HG02642 (cell line): Measurements from ENCODE around the gene UBAC2.
"Not testable (repeated sequence)": the region's sequence is repeated elsewhere in the genome, so short reads cannot be mapped to it uniquely, and the experiment has no call there.

Source experiments
- ATAC-seq: cut with Tn5 transposase; IDR thresholded peaks from one replicate; pipeline ENCODE4 v1.9.1; 2021; ENCODE audit warnings: mild to moderate bottlenecking; ENCODE audit not compliant: unreplicated experiment, poor library complexity

Gene UBAC2

GRCh38 chr13:99383946-99384345 lies 183.3 kb downstream of the UBAC2 start:
- ATAC-seq = no peak

GRCh38 chr13:99384468-99384867 lies 183.8 kb downstream of the UBAC2 start:
- no peak for ATAC-seq

- ATAC-seq = no peak
Observed at GRCh38 chr13:99385161-99385560, 184.5 kb downstream of the UBAC2 start.

GRCh38 chr13:99385940-99386339 lies 185.3 kb downstream of the UBAC2 start:
- no peak for ATAC-seq

- ATAC-seq = no peak
Observed at GRCh38 chr13:99386495-99386894, 185.8 kb downstream of the UBAC2 start.

GRCh38 chr13:99386911-99387788 lies 186.5 kb downstream of the UBAC2 start:
- no peak for ATAC-seq

- ATAC-seq = no peak
Observed at GRCh38 chr13:99388334-99388923, 187.8 kb downstream of the UBAC2 start.

GRCh38 chr13:99389094-99389493 lies 188.4 kb downstream of the UBAC2 start:
- ATAC-seq = not testable (repeated sequence)

GRCh38 chr13:99389520-99390304 lies 189.1 kb downstream of the UBAC2 start:
- no peak for ATAC-seq

- no peak for ATAC-seq
Observed at GRCh38 chr13:99390601-99391000, 189.9 kb downstream of the UBAC2 start.

- no peak for ATAC-seq
Observed at GRCh38 chr13:99391781-99392469, 191.3 kb downstream of the UBAC2 start.

- no peak for ATAC-seq
Observed at GRCh38 chr13:99392470-99393135, 191.9 kb downstream of the UBAC2 start.

- not testable (repeated sequence) for ATAC-seq
Observed at GRCh38 chr13:99393391-99393790, 192.7 kb downstream of the UBAC2 start.

- ATAC-seq = no peak
Observed at GRCh38 chr13:99393791-99394735, 193.4 kb downstream of the UBAC2 start.

- no peak for ATAC-seq
Observed at GRCh38 chr13:99395436-99395835, 194.8 kb downstream of the UBAC2 start.

- no peak for ATAC-seq
Observed at GRCh38 chr13:99396446-99396845, 195.8 kb downstream of the UBAC2 start.

GRCh38 chr13:99398071-99398470 lies 197.4 kb downstream of the UBAC2 start:
- no peak for ATAC-seq

GRCh38 chr13:99398916-99399622 lies 198.4 kb downstream of the UBAC2 start:
- ATAC-seq = no peak
